ENCODE measurements around the gene KAZN.

KAZN gene

GRCh38 chr1:15090373-15090772 is 491.9 kb downstream of the KAZN start:
- no peak overlapping the region for H3K4me3 ChIP-seq (ENCODE audit: low read depth, low read length)
- DNase-seq (ENCODE audit: low read depth): no peak

- DNase-seq (ENCODE audit: low read depth): no peak
- H3K4me3 ChIP-seq (ENCODE audit: low read depth, low read length): no peak overlapping the region
Measured at GRCh38 chr1:15094056-15094455, 495.6 kb downstream of the KAZN start.

DNA sequence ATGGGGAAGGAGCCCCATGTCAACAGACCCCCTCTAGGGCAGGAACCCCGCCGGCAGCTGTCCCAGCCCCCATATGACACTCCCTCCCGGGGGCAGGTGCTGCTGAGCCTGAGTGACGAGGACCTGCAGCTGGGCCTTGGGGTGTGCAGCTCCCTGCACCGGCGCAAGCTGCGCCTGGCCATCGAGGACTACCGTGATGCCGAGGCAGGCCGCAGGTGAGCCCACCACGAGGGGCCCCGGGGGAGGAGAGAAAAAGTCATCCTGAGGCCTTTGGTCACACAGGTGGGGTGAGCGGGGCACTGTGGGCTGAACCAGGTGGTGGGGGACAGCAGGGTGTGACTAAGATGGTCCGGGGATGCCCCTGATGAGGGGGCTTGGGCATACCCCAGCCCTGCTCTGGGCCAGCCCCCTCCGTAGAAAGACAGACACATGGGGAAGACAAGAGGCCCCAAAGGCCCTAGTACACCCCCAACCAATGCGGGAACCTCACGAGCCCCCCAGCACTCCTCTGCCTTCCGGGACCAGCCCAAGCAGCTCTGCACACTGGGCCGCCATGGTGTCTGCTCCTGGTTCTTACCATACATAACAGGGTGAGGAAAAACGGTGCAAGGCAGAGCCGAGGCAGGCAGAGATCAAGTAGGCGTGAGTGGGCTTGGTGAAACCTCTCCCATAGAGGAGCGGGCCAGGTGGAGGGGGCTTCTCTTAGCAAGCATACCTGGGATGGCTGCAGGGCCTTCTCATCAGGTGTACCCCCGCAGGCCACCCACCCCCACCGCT is 496.4 kb downstream of the KAZN start:
- no peak overlapping the region for H3K4me3 ChIP-seq (ENCODE audit: low read depth, low read length)
- no peak for DNase-seq (ENCODE audit: low read depth)

DNA sequence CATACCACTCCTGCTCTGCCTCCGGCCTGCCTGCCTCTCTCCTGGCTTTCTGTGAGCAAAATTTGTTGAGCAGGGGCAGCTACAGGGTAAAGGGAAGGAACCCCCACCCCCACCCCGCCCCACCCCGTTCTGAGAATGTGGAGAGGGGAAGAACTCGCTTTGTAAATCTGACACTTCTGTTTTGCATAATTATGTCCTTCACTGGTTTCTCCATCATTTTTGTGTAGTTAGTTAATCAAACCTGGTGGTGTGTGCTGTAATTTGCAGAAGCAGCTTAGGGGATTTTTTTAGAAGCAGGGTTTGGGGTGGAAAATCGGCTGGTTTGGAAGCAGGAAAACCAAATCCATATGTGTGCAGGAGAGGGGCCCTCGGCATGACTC is 497.0 kb downstream of the KAZN start:
- no peak for DNase-seq (ENCODE audit: low read depth)
- no peak overlapping the region for H3K4me3 ChIP-seq (ENCODE audit: low read depth, low read length)

DNA sequence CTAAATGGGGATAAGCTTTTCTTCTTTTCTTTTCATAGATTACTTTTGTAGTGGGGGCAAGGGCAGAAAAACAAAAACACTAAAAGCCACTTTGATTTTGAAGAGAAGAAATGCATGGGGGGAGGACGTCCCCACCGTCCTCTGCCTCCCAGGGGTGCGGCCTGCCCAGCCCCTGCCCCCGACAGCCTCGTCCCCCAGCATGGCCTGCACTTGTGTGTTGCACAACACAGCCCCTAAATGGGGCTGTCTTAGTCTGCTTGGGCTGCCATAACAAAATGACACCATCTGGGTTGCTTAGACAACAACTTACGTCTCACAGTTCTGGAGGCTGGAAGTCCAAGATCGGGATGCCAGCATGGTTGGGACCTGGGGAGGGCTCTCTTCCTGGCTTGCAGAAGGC is 497.8 kb downstream of the KAZN start:
- no peak overlapping the region for H3K4me3 ChIP-seq (ENCODE audit: low read depth, low read length)
- DNase-seq (ENCODE audit: low read depth): no peak

- H3K4me3 ChIP-seq (ENCODE audit: low read depth, low read length): no peak overlapping the region
- no peak for DNase-seq (ENCODE audit: low read depth)
Measured at GRCh38 chr1:15098176-15099125, 500.0 kb downstream of the KAZN start.

DNA sequence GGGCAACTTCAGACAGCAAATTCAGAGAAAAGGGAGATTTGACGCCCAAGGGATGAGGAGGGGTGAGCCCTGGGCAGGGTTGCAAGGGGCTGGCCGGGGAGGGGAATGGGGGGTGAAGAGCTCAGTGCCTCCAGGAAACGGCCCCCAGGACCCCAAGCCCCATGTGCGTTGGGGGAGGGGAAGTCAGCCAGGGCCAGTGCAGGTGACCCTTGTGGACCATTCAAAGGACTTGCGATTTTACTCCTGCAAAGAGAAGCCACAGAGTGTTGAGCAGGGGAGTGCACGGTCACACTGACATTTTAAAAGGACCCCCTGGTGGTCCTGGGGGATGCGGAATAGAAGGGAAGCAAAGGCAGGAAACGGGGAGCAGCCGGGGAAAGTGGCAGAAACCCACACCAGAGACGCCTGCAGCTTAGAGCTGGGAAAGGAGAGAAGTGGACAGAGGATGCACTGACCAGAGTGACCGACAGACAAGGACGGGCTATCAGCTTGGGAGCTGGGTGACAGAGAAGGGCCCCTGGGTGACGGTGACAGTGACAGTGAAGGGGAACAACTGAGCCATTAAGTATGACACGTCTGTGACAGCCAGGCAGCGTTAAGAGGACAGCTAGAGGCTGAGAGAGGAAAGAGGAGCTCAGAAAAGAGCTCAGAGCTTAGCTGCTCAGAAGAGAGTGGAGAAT is 501.1 kb downstream of the KAZN start:
- DNase-seq (ENCODE audit: low read depth): no peak
- H3K4me3 ChIP-seq (ENCODE audit: low read depth, low read length): no peak overlapping the region

- DNase-seq (ENCODE audit: low read depth): no peak
- H3K4me3 ChIP-seq (ENCODE audit: low read depth, low read length): no peak overlapping the region
Measured at GRCh38 chr1:15100121-15100879, 501.8 kb downstream of the KAZN start.

GRCh38 chr1:15100880-15101760 is 502.6 kb downstream of the KAZN start:
- H3K4me3 ChIP-seq (ENCODE audit: low read depth, low read length): no peak overlapping the region
- DNase-seq (ENCODE audit: low read depth): no peak

- H3K4me3 ChIP-seq (ENCODE audit: low read depth, low read length): no peak overlapping the region
Measured at GRCh38 chr1:15101801-15102200, 503.3 kb downstream of the KAZN start.

DNA sequence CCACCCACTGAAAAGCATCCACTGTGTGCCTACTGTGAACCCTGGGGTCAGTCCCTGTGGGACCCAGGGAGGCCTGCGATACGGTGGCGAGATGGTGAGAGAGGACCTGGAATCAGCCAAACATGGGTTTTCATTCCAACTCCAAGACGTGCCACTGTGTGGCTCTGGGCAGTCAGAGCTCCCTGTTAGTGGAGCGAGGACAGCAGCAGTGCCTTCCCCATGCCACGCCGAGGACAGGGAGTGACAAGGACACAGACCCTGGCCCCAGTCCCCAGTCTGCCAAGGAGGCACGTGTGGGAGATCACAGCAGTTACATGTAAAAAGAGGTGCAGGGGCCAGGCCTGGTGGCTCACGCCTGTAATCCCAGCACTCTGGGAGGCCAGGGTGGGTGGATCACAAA is 504.2 kb downstream of the KAZN start:
- no peak overlapping the region for H3K4me3 ChIP-seq (ENCODE audit: low read depth, low read length)
- no peak for DNase-seq (ENCODE audit: low read depth)

More at GRCh38 chr1:15101801-15102200, 503.3 kb downstream of the KAZN start:
- DNase-seq (ENCODE audit: low read depth): no peak

- H3K4me3 ChIP-seq (ENCODE audit: low read depth, low read length): no peak overlapping the region
- DNase-seq (ENCODE audit: low read depth): no peak
Measured at GRCh38 chr1:15103211-15103610, 504.7 kb downstream of the KAZN start.

DNA sequence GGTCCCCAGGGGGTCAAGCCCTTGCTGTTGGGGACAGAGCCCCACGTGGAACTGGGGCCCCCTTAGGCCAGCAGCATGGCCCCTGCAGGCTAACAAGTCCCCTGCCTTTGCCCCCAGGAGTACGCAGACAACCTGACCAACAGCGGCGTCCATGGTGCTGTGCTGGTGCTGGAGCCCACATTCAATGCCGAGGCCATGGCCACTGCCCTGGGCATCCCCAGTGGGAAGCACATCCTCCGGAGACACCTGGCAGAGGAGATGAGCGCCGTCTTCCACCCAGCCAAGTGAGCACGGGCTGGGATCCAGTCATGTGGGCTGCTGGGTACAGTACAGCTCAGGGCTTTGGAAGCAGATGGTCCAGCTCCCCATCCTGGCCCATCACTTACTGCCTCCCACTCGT is 505.4 kb downstream of the KAZN start:
- no peak overlapping the region for H3K4me3 ChIP-seq (ENCODE audit: low read depth, low read length)
- DNase-seq (ENCODE audit: low read depth): no peak

DNA sequence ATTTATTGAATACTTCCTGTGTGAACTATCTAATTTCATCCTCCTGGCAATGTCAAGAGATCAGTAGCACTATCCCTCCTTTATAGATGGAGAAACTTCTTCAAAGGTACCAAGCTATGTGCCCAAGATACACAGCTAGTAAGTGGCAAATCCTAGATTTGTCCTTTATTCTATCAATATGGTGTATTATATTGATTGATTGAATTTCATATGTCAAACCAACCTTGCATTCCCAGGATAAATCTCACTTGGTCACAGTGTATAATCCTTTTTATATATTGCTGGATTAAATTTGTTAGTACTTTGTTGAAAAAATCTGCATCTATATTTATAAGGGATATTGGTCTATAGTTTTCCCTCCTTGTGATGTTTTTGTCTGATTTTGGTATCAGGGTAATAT is 506.3 kb downstream of the KAZN start:
- no peak overlapping the region for H3K4me3 ChIP-seq (ENCODE audit: low read depth, low read length)

GRCh38 chr1:15106608-15107007 is 508.1 kb downstream of the KAZN start:
- no peak overlapping the region for H3K4me3 ChIP-seq (ENCODE audit: low read depth, low read length)
- DNase-seq (ENCODE audit: low read depth): no peak

More for the DNA sequence above, 506.3 kb downstream of the KAZN start:
- DNase-seq (ENCODE audit: low read depth): no peak

GRCh38 chr1:15107058-15107687 is 508.7 kb downstream of the KAZN start:
- no peak overlapping the region for H3K4me3 ChIP-seq (ENCODE audit: low read depth, low read length)
- no peak for DNase-seq (ENCODE audit: low read depth)

DNA sequence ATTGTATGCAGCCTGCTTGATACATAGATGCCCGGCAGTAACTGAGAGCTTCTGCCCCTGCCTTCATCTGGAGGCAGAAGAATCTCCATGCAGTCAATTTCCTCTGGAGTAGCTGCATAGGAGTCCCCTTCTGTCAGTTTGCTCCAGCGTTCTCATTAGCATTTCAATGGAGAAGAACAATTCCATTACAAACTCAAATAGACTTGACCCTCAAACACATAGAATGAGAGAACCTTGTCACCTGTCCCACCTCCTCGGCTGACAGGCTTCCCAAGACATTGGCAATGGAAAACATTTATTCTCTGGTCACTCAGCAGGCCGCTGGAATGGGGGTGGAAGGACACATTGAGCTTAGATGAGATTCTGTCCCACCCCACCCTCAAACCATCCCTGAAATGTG is 509.4 kb downstream of the KAZN start:
- H3K4me3 ChIP-seq (ENCODE audit: low read depth, low read length): no peak overlapping the region
- no peak for DNase-seq (ENCODE audit: low read depth)
